Loucy (cell line): ENCODE results near the gene FAM24B.

ENCODE experiments used
- CTCF ChIP-seq: fragments of 200-600 bp; sonication (generic); conservative IDR thresholded peaks from 2 replicates; pipeline ENCODE4 v1.5.1; 2014; ENCODE audit warnings: mild to moderate bottlenecking, antibody characterized with exemption, low read length
- EZH2phosphoT487 ChIP-seq: fragments of 200-600 bp; IDR thresholded peaks from 2 replicates; pipeline ENCODE4 v1.6.1; 2018; ENCODE audit warnings: antibody characterized with exemption, mild to moderate bottlenecking, moderate library complexity, borderline replicate concordance

- no peak for TF ChIP-seq CTCF
- TF ChIP-seq EZH2phosphoT487, result no peak
Measured at GRCh38 chr10:122878799-122879338, 512 bp downstream of the FAM24B start.
